Vagina (tissue), 2 donors: ENCODE data around the gene SLC22A5. TPM values are rescaled to one million over a fixed set of nuclear protein-coding genes. Genes with fewer than 3 reads are reported as not detected.

Source experiments
- DNase-seq, 2 donors: peaks; one replicate each; pipeline ENCODE4 v3.0.0-alpha.2; 2017; ENCODE audit errors: extremely low spot score in 2 of 2
- H3K27ac ChIP-seq: fragments of 200-600 bp; sonication (generic); one replicate; pipeline ENCODE4 v1.5.1; 2019
- H3K27me3 ChIP-seq: fragments of 200-600 bp; sonication (generic); one replicate; pipeline ENCODE4 v1.5.1; 2019
- H3K36me3 ChIP-seq, 2 donors: fragments of 200-600 bp; sonication (generic); one replicate each; pipeline ENCODE4 v1.5.1; 2017 to 2019
- H3K4me1 ChIP-seq: fragments of 200-600 bp; sonication (generic); one replicate; pipeline ENCODE4 v1.5.1; 2019
- H3K4me3 ChIP-seq, 2 donors: fragments of 200-600 bp; sonication (generic); 1 replicate in 1 of 2; 2 replicates in 1 of 2; pipeline ENCODE4 v1.5.1; 2016 to 2019
- H3K9me3 ChIP-seq: fragments of 200-600 bp; sonication (generic); one replicate; pipeline ENCODE4 v1.5.1; 2019
- POLR2A ChIP-seq, 2 donors: fragments of 450-650 bp; IDR thresholded peaks; one replicate each; pipeline ENCODE4 v1.6.1; 2017; ENCODE audit warnings: antibody characterized with exemption in 2 of 2, mild to moderate bottlenecking in 2 of 2, moderate library complexity in 2 of 2
- POLR2AphosphoS5 ChIP-seq, 2 donors: sonication (generic); formaldehyde crosslinking; IDR thresholded peaks; one replicate each; pipeline ENCODE4 v1.9.0; 2017; ENCODE audit warnings: antibody characterized with exemption in 2 of 2, mild to moderate bottlenecking in 2 of 2, low read depth in 1 of 2; ENCODE audit not compliant: insufficient read depth in 1 of 2
- intact Hi-C: fragments of 100-400 bp; cut with DNase I; formaldehyde crosslinking; loops from one replicate; pipeline ENCODE4 v1.15.1; 2023
- total RNA-seq: library from RNA; depleted of rRNA; stranded (reverse); fragments of >200 nt; gene quantifications from one replicate; pipeline ENCODE4 v1.2.3, GENCODE V29; 2016
- TF ChIP-seq, protein P1 (sequence below), 3 experiments: fragments of 450-650 bp in 2 of 3; fragments of 200-600 bp in 1 of 3; sonication (generic) in 1 of 3; IDR thresholded peaks; one replicate each; pipeline ENCODE4 v1.5.1; 2017 to 2019; ENCODE audit warnings: antibody characterized with exemption in 3 of 3, mild to moderate bottlenecking in 2 of 3, moderate library complexity in 2 of 3

The SLC22A5 gene
- total RNA-seq, 1 donor from 2014 or later = 15.2 TPM

- intact Hi-C loops = loop anchor here (5.0 kb wide), 1 partner anchor 71 kb away; no protein-coding TSS in a partner anchor
- Histone ChIP-seq H3K4me1 (peaks cover 84% of the 10 kb centered on the region), H3K27me3 (no peaks in the 10 kb centered on the region), H3K27ac (no peak overlapping the region), H3K36me3 (no peaks in the 10 kb centered on the region), H3K9me3 (no peaks in the 10 kb centered on the region), H3K4me3 (no peak overlapping the region)
- DNase-seq = peak in 1 of 2 donors; percentile 54
- TF ChIP-seq POLR2A (IDR thresholded peaks at IDR 0.05) (no peak), POLR2AphosphoS5 (IDR thresholded peaks at IDR 0.05; ENCODE audit: insufficient read depth in 1 of 2, low read depth in 1 of 2) (no peak)
- TF ChIP-seq, protein P1, sequence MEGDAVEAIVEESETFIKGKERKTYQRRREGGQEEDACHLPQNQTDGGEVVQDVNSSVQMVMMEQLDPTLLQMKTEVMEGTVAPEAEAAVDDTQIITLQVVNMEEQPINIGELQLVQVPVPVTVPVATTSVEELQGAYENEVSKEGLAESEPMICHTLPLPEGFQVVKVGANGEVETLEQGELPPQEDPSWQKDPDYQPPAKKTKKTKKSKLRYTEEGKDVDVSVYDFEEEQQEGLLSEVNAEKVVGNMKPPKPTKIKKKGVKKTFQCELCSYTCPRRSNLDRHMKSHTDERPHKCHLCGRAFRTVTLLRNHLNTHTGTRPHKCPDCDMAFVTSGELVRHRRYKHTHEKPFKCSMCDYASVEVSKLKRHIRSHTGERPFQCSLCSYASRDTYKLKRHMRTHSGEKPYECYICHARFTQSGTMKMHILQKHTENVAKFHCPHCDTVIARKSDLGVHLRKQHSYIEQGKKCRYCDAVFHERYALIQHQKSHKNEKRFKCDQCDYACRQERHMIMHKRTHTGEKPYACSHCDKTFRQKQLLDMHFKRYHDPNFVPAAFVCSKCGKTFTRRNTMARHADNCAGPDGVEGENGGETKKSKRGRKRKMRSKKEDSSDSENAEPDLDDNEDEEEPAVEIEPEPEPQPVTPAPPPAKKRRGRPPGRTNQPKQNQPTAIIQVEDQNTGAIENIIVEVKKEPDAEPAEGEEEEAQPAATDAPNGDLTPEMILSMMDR (IDR thresholded peaks at IDR 0.05) = no peak
Measured at GRCh38 chr5:132416306-132417009, 46.9 kb downstream of the SLC22A5 start.

DNA sequence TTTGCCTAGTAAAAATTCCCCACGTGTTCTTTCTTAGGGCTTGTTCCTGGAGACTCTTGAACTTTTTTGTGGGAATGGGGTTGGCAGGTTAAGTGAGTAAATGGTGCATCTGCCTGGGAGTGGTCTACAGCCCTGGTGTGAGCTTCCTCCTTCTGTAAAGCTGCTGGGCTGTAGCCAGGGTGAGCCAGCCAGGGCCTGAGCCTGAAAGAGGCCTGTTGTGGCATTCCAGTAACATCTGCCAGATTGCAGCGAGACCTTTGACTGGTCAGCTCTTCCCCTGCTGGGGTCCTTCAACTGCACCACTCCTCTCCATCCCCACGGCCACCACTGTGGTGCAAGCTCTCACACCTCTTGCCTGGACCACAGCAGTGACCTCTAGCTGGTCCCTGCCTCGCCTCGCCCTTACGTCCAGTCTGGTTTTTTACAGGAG lies 47.5 kb downstream of the SLC22A5 start:
- Histone ChIP-seq H3K9me3 (no peaks in the 10 kb centered on the region), H3K4me3 (no peak overlapping the region), H3K27me3 (no peaks in the 10 kb centered on the region), H3K4me1 (peaks cover 84% of the 10 kb centered on the region), H3K27ac (no peak overlapping the region), H3K36me3 (no peaks in the 10 kb centered on the region)
- intact Hi-C loops = loop anchor here (5.0 kb wide), 1 partner anchor 70 kb away; no protein-coding TSS in a partner anchor
- TF ChIP-seq, protein P1 (IDR thresholded peaks at IDR 0.05) = no peak
- TF ChIP-seq POLR2A (IDR thresholded peaks at IDR 0.05) (no peak), POLR2AphosphoS5 (IDR thresholded peaks at IDR 0.05; ENCODE audit: insufficient read depth in 1 of 2, low read depth in 1 of 2) (no peak)
- DNase-seq = peak in 1 of 2 donors; percentile 81

DNA sequence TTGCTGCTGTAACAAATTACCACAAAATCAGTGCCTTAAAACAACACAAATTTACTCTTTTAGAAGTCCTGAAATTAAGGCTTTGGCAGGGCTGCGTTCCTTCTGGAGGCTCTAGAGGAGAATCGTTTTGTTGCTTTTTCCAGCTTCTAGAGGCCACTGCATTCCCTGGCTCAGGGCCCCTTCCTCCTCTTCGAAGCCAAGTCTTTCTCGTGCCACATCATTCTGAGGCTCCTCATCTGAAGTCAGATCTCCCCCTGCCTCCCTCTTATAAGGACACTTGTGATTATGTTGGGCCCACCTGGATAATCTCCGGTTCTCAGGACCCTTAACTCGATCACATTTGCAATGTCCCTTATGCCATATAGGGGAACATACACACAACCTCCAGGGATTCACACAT lies 48.0 kb downstream of the SLC22A5 start:
- no peak for TF ChIP-seq POLR2AphosphoS5 (IDR thresholded peaks at IDR 0.05; ENCODE audit: insufficient read depth in 1 of 2, low read depth in 1 of 2)
- TF ChIP-seq POLR2A (IDR thresholded peaks at IDR 0.05) = no peak
- TF ChIP-seq, protein P1 (IDR thresholded peaks at IDR 0.05) = no peak
- no peak overlapping the region for H3K4me3 ChIP-seq
- peak in 1 of 2 donors; percentile 81 for DNase-seq
- intact Hi-C loops = loop anchor here (5.0 kb wide), 1 partner anchor 70 kb away; no protein-coding TSS in a partner anchor
- H3K9me3 ChIP-seq = no peaks in the 10 kb centered on the region
- H3K27ac ChIP-seq = peak overlapping the region; percentile 16
- no peaks in the 10 kb centered on the region for H3K27me3 ChIP-seq
- H3K36me3 ChIP-seq = no peaks in the 10 kb centered on the region
- peaks cover 84% of the 10 kb centered on the region for H3K4me1 ChIP-seq

GRCh38 chr5:132417889-132418485 lies 48.5 kb downstream of the SLC22A5 start:
- no peaks in the 10 kb centered on the region for H3K9me3 ChIP-seq
- H3K4me3 ChIP-seq = no peak overlapping the region
- no peak for TF ChIP-seq POLR2A (IDR thresholded peaks at IDR 0.05)
- no peak for TF ChIP-seq POLR2AphosphoS5 (IDR thresholded peaks at IDR 0.05; ENCODE audit: insufficient read depth in 1 of 2, low read depth in 1 of 2)
- TF ChIP-seq, protein P1 (IDR thresholded peaks at IDR 0.05) = no peak
- H3K27ac ChIP-seq = peak overlapping the region; percentile 16
- peak in 1 of 2 donors; percentile 77 for DNase-seq
- no peaks in the 10 kb centered on the region for H3K36me3 ChIP-seq
- H3K4me1 ChIP-seq = peaks cover 87% of the 10 kb centered on the region
- H3K27me3 ChIP-seq = no peaks in the 10 kb centered on the region
- intact Hi-C loops = loop anchor here (5.0 kb wide), 1 partner anchor 69 kb away; no protein-coding TSS in a partner anchor
